ENCODE measurements around the gene GABRB1.

DNA sequence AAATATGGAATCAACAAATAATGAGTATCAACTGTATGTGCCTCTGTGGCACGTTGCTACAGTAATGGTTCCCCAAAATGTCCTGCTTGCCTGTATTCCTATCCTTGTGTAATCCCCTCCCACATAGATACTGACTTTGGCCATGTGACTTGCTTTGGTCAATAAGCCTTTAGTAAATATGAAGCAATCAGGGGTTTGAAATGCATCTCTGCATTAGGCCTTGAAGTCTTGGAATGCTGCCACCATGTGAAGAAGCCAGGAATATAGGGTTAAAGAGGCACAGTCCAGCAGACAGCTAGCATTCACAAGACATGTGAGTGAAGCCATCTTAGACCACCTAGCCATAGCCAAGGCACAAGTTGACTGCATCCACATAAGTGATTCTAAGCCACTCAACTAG lies 190.9 kb downstream of the GABRB1 start:
- TF ChIP-seq, protein P1, sequence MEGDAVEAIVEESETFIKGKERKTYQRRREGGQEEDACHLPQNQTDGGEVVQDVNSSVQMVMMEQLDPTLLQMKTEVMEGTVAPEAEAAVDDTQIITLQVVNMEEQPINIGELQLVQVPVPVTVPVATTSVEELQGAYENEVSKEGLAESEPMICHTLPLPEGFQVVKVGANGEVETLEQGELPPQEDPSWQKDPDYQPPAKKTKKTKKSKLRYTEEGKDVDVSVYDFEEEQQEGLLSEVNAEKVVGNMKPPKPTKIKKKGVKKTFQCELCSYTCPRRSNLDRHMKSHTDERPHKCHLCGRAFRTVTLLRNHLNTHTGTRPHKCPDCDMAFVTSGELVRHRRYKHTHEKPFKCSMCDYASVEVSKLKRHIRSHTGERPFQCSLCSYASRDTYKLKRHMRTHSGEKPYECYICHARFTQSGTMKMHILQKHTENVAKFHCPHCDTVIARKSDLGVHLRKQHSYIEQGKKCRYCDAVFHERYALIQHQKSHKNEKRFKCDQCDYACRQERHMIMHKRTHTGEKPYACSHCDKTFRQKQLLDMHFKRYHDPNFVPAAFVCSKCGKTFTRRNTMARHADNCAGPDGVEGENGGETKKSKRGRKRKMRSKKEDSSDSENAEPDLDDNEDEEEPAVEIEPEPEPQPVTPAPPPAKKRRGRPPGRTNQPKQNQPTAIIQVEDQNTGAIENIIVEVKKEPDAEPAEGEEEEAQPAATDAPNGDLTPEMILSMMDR (conservative IDR thresholded peaks at IDR 0.05; ENCODE audit: low read depth in 2 of 2), result no peak
- TF ChIP-seq EZH2 (IDR thresholded peaks at IDR 0.05; ENCODE audit: low read depth, unreplicated experiment) (no peak), POLR2AphosphoS5 (IDR thresholded peaks at IDR 0.05; ENCODE audit: low read depth) (no peak), EZH2phosphoT487 (IDR thresholded peaks at IDR 0.05; ENCODE audit: unreplicated experiment) (no peak), JUNB (IDR thresholded peaks at IDR 0.05; ENCODE audit: unreplicated experiment) (no peak), STAT1 (IDR thresholded peaks at IDR 0.05; ENCODE audit: unreplicated experiment) (no peak), ZNF114 (CRISPR knock-in tag; IDR thresholded peaks at IDR 0.05) (no peak), CREB1 (CRISPR knock-in tag; IDR thresholded peaks at IDR 0.05; ENCODE audit: low read depth) (no peak)
- TF ChIP-seq, protein P2, sequence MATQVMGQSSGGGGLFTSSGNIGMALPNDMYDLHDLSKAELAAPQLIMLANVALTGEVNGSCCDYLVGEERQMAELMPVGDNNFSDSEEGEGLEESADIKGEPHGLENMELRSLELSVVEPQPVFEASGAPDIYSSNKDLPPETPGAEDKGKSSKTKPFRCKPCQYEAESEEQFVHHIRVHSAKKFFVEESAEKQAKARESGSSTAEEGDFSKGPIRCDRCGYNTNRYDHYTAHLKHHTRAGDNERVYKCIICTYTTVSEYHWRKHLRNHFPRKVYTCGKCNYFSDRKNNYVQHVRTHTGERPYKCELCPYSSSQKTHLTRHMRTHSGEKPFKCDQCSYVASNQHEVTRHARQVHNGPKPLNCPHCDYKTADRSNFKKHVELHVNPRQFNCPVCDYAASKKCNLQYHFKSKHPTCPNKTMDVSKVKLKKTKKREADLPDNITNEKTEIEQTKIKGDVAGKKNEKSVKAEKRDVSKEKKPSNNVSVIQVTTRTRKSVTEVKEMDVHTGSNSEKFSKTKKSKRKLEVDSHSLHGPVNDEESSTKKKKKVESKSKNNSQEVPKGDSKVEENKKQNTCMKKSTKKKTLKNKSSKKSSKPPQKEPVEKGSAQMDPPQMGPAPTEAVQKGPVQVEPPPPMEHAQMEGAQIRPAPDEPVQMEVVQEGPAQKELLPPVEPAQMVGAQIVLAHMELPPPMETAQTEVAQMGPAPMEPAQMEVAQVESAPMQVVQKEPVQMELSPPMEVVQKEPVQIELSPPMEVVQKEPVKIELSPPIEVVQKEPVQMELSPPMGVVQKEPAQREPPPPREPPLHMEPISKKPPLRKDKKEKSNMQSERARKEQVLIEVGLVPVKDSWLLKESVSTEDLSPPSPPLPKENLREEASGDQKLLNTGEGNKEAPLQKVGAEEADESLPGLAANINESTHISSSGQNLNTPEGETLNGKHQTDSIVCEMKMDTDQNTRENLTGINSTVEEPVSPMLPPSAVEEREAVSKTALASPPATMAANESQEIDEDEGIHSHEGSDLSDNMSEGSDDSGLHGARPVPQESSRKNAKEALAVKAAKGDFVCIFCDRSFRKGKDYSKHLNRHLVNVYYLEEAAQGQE (IDR thresholded peaks at IDR 0.05; ENCODE audit: unreplicated experiment), result no peak
- TF ChIP-seq, protein P3, sequence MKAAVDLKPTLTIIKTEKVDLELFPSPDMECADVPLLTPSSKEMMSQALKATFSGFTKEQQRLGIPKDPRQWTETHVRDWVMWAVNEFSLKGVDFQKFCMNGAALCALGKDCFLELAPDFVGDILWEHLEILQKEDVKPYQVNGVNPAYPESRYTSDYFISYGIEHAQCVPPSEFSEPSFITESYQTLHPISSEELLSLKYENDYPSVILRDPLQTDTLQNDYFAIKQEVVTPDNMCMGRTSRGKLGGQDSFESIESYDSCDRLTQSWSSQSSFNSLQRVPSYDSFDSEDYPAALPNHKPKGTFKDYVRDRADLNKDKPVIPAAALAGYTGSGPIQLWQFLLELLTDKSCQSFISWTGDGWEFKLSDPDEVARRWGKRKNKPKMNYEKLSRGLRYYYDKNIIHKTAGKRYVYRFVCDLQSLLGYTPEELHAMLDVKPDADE (IDR thresholded peaks at IDR 0.05), result no peak
- TF ChIP-seq, protein P4, sequence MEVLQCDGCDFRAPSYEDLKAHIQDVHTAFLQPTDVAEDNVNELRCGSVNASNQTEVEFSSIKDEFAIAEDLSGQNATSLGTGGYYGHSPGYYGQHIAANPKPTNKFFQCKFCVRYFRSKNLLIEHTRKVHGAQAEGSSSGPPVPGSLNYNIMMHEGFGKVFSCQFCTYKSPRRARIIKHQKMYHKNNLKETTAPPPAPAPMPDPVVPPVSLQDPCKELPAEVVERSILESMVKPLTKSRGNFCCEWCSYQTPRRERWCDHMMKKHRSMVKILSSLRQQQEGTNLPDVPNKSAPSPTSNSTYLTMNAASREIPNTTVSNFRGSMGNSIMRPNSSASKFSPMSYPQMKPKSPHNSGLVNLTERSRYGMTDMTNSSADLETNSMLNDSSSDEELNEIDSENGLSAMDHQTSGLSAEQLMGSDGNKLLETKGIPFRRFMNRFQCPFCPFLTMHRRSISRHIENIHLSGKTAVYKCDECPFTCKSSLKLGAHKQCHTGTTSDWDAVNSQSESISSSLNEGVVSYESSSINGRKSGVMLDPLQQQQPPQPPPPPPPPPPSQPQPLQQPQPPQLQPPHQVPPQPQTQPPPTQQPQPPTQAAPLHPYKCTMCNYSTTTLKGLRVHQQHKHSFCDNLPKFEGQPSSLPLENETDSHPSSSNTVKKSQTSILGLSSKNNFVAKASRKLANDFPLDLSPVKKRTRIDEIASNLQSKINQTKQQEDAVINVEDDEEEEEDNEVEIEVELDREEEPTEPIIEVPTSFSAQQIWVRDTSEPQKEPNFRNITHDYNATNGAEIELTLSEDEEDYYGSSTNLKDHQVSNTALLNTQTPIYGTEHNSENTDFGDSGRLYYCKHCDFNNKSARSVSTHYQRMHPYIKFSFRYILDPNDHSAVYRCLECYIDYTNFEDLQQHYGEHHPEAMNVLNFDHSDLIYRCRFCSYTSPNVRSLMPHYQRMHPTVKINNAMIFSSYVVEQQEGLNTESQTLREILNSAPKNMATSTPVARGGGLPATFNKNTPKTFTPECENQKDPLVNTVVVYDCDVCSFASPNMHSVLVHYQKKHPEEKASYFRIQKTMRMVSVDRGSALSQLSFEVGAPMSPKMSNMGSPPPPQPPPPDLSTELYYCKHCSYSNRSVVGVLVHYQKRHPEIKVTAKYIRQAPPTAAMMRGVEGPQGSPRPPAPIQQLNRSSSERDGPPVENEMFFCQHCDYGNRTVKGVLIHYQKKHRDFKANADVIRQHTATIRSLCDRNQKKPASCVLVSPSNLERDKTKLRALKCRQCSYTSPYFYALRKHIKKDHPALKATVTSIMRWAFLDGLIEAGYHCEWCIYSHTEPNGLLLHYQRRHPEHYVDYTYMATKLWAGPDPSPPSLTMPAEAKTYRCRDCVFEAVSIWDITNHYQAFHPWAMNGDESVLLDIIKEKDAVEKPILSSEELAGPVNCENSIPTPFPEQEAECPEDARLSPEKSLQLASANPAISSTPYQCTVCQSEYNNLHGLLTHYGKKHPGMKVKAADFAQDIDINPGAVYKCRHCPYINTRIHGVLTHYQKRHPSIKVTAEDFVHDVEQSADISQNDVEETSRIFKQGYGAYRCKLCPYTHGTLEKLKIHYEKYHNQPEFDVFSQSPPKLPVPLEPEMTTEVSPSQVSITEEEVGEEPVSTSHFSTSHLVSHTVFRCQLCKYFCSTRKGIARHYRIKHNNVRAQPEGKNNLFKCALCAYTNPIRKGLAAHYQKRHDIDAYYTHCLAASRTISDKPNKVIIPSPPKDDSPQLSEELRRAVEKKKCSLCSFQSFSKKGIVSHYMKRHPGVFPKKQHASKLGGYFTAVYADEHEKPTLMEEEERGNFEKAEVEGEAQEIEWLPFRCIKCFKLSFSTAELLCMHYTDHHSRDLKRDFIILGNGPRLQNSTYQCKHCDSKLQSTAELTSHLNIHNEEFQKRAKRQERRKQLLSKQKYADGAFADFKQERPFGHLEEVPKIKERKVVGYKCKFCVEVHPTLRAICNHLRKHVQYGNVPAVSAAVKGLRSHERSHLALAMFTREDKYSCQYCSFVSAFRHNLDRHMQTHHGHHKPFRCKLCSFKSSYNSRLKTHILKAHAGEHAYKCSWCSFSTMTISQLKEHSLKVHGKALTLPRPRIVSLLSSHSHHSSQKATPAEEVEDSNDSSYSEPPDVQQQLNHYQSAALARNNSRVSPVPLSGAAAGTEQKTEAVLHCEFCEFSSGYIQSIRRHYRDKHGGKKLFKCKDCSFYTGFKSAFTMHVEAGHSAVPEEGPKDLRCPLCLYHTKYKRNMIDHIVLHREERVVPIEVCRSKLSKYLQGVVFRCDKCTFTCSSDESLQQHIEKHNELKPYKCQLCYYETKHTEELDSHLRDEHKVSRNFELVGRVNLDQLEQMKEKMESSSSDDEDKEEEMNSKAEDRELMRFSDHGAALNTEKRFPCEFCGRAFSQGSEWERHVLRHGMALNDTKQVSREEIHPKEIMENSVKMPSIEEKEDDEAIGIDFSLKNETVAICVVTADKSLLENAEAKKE (CRISPR knock-in tag; IDR thresholded peaks at IDR 0.05), result no peak

Data from GM23338 (cell line).